ENCODE measurements around the gene MTRF1L.

GRCh38 chr6:153032255-153032882 lies 29.9 kb upstream of the MTRF1L start:
- TF ChIP-seq EZH2phosphoT487 (IDR thresholded peaks at IDR 0.05; ENCODE audit: borderline replicate concordance, low read length) (no peak), CTCF (conservative IDR thresholded peaks at IDR 0.05; ENCODE audit: low read depth, low read length) (peak; percentile 63)

All from PC-3 (cell line).